OCI-LY7 (cell line): ENCODE results near the gene OR8D2. TPM values are rescaled to one million over a fixed set of nuclear protein-coding genes. Genes with fewer than 3 reads are reported as not detected.

ENCODE experiments used
- BruUV-seq: library from RNA; stranded (reverse); fragments of 400-500 nt; replicated peaks from 2 replicates; lab custom pipeline; 2021; lab: Mats Ljungman, UMichigan
- CTCF ChIA-PET: fragments of 300-600 bp; sonication (Branson Sonifier 250); formaldehyde crosslinking; loops from one replicate; lab custom pipeline; 2022; ENCODE audit warnings: antibody characterized with exemption; ENCODE audit not compliant: unreplicated experiment; lab: Charles Lee
- POLR2A ChIA-PET: fragments of 300-600 bp; sonication (Branson Sonifier 250); formaldehyde crosslinking; loops from one replicate; lab custom pipeline; 2022; ENCODE audit warnings: antibody characterized with exemption; lab: Charles Lee
- DNase-seq: peaks from one replicate; pipeline ENCODE4 v3.0.0-alpha.2; 2015; ENCODE audit warnings: low spot score
- H2AFZ ChIP-seq: fragments of 200-600 bp; sonication (generic), shearing (Covaris generic); 2 replicates; pipeline ENCODE4 v1.6.1; 2014; ENCODE audit warnings: mild to moderate bottlenecking, antibody characterized with exemption, low read length, moderate library complexity
- H3K27ac ChIP-seq: fragments of 200-600 bp; sonication (generic); 2 replicates; pipeline ENCODE4 v1.5.1; 2014; ENCODE audit warnings: mixed run types, low read depth, mild to moderate bottlenecking, moderate library complexity, low read length, inconsistent platforms; ENCODE audit not compliant: poor library complexity, severe bottlenecking
- H3K36me3 ChIP-seq: fragments of 200-600 bp; sonication (generic); 2 replicates; pipeline ENCODE4 v1.6.1; 2014; ENCODE audit warnings: mild to moderate bottlenecking, antibody characterized with exemption, low read length, moderate library complexity, mixed read lengths; ENCODE audit not compliant: insufficient read depth
- H3K4me1 ChIP-seq: fragments of 200-600 bp; sonication (generic); 2 replicates; pipeline ENCODE4 v1.5.1; 2014; ENCODE audit warnings: mild to moderate bottlenecking, low read length; ENCODE audit not compliant: insufficient read depth, poor library complexity, severe bottlenecking
- H3K4me2 ChIP-seq: fragments of 200-600 bp; sonication (generic); 2 replicates; pipeline ENCODE4 v1.6.1; 2014; ENCODE audit warnings: mild to moderate bottlenecking, low read length
- H3K4me3 ChIP-seq: fragments of 200-600 bp; sonication (generic); 2 replicates; pipeline ENCODE4 v1.5.1; 2014; ENCODE audit warnings: mild to moderate bottlenecking, low read depth, low read length; ENCODE audit not compliant: poor library complexity, severe bottlenecking
- H3K79me2 ChIP-seq: fragments of 200-600 bp; sonication (generic); 2 replicates; pipeline ENCODE4 v1.6.1; 2016; ENCODE audit warnings: low read depth, mild to moderate bottlenecking, low read length, moderate library complexity, mixed read lengths; ENCODE audit not compliant: insufficient read depth
- H3K9me2 ChIP-seq: fragments of 200-600 bp; sonication (generic); 2 replicates; pipeline ENCODE4 v1.6.1; 2016; ENCODE audit warnings: mild to moderate bottlenecking, low read length, mixed read lengths; ENCODE audit not compliant: insufficient read depth
- H3K9me3 ChIP-seq: fragments of 200-600 bp; sonication (generic); 2 replicates; pipeline ENCODE4 v1.6.1; 2014; ENCODE audit warnings: mild to moderate bottlenecking, mixed run types, low read length, mixed read lengths
- H4K20me1 ChIP-seq: fragments of 200-600 bp; sonication (generic); 2 replicates; pipeline ENCODE4 v1.6.1; 2014; ENCODE audit warnings: mild to moderate bottlenecking, antibody characterized with exemption, low read length, moderate library complexity, mixed read lengths; ENCODE audit not compliant: insufficient read depth
- EZH2phosphoT487 ChIP-seq: fragments of 200-600 bp; sonication (generic); IDR thresholded peaks from 2 replicates; pipeline ENCODE4 v1.6.1; 2018; ENCODE audit warnings: low read depth, borderline replicate concordance, mild to moderate bottlenecking, mixed run types, antibody characterized with exemption, low read length, moderate library complexity, mixed read lengths
- intact Hi-C: fragments of 100-400 bp; cut with micrococcal nuclease; formaldehyde crosslinking; loops from one replicate; pipeline ENCODE4 v1.10.0; 2022; ENCODE audit not compliant: unreplicated experiment
- total RNA-seq, 2 experiments: library from RNA; depleted of rRNA in 1 of 2; stranded (reverse); fragments of >200 nt in 1 of 2; shearing (Covaris generic) in 1 of 2; gene quantifications; 2 replicates each; pipeline ENCODE4 v1.2.3, GENCODE V29; 2014 to 2022
- TF ChIP-seq, protein P1 (sequence below): fragments of 200-600 bp; sonication (generic); conservative IDR thresholded peaks from 2 replicates; pipeline ENCODE4 v1.5.1; 2014; ENCODE audit warnings: mild to moderate bottlenecking, antibody characterized with exemption, low read length, moderate library complexity, mixed read lengths

OR8D2 gene
- total RNA-seq, 2 experiments from 2014 or later = not detected

DNA sequence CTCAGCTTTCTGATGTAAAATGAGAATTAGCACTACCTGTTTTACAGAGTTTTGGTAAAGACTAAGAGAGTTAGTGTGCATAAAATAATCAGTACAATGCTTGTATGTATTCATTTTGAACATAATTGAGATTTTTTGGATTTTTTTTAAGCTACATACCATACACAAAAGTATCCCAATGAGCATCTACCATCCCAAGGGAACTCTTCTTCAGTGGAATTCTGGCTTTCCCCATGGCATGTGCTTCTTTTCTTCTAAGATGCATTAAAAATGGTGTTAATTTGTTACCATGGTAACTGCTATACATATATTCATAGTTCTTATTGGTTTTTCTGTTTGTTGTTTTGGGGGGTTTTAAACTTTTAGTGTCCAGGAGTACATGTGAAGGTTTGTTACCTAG is 24.0 kb downstream of the OR8D2 start:
- intact Hi-C loops = no loop called here
- Histone ChIP-seq H2AFZ (no peak overlapping the region), H3K36me3 (no peaks in the 10 kb centered on the region), H3K4me3 (no peak overlapping the region), H3K9me3 (no peaks in the 10 kb centered on the region), H4K20me1 (no peaks in the 10 kb centered on the region), H3K4me2 (no peak overlapping the region), H3K27ac (no peak overlapping the region), H3K9me2 (no peaks in the 10 kb centered on the region), H3K79me2 (no peaks in the 10 kb centered on the region), H3K4me1 (no peaks in the 10 kb centered on the region)
- TF ChIP-seq, protein P1, sequence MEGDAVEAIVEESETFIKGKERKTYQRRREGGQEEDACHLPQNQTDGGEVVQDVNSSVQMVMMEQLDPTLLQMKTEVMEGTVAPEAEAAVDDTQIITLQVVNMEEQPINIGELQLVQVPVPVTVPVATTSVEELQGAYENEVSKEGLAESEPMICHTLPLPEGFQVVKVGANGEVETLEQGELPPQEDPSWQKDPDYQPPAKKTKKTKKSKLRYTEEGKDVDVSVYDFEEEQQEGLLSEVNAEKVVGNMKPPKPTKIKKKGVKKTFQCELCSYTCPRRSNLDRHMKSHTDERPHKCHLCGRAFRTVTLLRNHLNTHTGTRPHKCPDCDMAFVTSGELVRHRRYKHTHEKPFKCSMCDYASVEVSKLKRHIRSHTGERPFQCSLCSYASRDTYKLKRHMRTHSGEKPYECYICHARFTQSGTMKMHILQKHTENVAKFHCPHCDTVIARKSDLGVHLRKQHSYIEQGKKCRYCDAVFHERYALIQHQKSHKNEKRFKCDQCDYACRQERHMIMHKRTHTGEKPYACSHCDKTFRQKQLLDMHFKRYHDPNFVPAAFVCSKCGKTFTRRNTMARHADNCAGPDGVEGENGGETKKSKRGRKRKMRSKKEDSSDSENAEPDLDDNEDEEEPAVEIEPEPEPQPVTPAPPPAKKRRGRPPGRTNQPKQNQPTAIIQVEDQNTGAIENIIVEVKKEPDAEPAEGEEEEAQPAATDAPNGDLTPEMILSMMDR = no peak
- no peak for TF ChIP-seq EZH2phosphoT487
- CTCF ChIA-PET = no interaction called here
- no TSS peak for BruUV-seq
- DNase-seq = no peak
- POLR2A ChIA-PET = no interaction called here

DNA sequence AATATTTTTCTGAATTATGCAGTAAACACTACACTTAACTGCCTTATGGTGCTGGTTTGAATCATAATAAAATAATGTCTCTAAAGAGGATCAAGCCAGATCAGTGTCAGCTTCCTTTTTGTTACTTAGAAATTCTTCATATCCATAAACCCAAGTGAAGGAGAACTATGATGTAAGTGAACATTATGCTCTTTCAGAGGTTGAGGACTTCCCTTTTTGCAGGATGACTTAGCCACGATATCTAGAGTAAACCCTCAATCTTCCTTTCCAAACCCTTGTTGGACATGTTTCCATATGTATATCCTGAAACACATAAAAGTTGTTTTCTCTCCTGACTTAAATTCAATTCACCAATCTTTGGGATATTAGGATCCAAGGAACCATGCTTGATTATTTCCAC is 25.3 kb downstream of the OR8D2 start:
- ChIA-PET CTCF (no interaction called here), POLR2A (interaction anchor here (0.6 kb wide), 1 partner anchor 22 kb away, joined by 6 read pairs; no protein-coding TSS in a partner anchor)
- H3K79me2 ChIP-seq = no peaks in the 10 kb centered on the region
- intact Hi-C loops = no loop called here
- BruUV-seq = no TSS peak
- no peaks in the 10 kb centered on the region for H3K36me3 ChIP-seq
- no peak overlapping the region for H3K4me3 ChIP-seq
- H2AFZ ChIP-seq = no peak overlapping the region
- H3K9me3 ChIP-seq = no peaks in the 10 kb centered on the region
- H4K20me1 ChIP-seq = no peaks in the 10 kb centered on the region
- no peak for DNase-seq
- no peak for TF ChIP-seq EZH2phosphoT487
- TF ChIP-seq, protein P1 = no peak
- H3K4me2 ChIP-seq = no peak overlapping the region
- H3K27ac ChIP-seq = no peak overlapping the region
- H3K9me2 ChIP-seq = no peaks in the 10 kb centered on the region
- no peaks in the 10 kb centered on the region for H3K4me1 ChIP-seq

DNA sequence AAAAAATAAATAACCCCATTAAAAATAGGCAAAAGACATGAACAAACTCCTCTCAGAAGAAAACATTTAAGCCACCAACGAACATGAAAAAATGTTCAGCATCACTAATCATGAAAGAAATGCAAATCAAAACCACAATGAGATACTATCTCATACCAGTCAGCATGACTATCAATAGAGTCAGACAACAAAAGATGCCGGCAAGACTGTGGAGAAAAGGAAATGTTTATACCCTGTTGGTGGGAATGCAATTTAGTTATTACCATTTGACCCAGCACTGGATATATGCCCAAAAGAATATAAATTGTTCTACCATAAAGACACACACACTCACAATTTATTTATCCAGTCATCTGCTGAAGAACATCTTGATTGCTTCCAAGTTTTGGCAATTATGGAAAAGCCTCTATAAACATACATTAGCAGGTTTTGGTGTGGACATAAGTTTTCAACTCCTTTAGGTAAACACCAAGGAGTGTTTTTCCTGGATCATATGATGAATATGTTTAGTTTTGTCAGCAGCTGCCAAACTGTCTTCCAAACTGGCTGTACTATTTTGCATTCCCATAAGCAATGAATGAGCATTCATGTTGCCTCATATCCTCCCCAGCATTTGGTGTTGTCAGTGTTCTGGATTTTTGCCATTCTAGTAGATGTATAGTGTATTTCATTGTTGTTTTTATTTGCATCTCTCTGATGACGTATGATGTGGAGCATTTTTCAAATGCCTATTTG is 34.2 kb downstream of the OR8D2 start:
- BruUV-seq = no TSS peak
- POLR2A ChIA-PET = no interaction called here
- TF ChIP-seq EZH2phosphoT487 = no peak
- TF ChIP-seq, protein P1 = no peak
- Histone ChIP-seq H3K4me1 (no peaks in the 10 kb centered on the region), H3K27ac (no peak overlapping the region), H3K9me2 (no peaks in the 10 kb centered on the region), H3K79me2 (no peaks in the 10 kb centered on the region), H3K4me3 (no peak overlapping the region), H3K36me3 (no peaks in the 10 kb centered on the region), H2AFZ (peak overlapping the region; percentile 39; the same call in 1 of the 2 replicates), H3K9me3 (no peaks in the 10 kb centered on the region), H4K20me1 (no peaks in the 10 kb centered on the region), H3K4me2 (0 out of 2 replicates have a peak overlapping the region, but pooled peaks have one; percentile 6)
- CTCF ChIA-PET = no interaction called here
- DNase-seq = no peak
- intact Hi-C loops = no loop called here
